ENCODE data around the gene MAP2. TPM values are rescaled to one million over a fixed set of nuclear protein-coding genes. Genes with fewer than 3 reads are reported as not detected.

Gene MAP2
- total RNA-seq, 1 donor from 2014 or later, result 57.6 TPM

GRCh38 chr2:209441541-209441940, 17.7 kb downstream of the MAP2 start:
- H3K9me3 ChIP-seq, result no peaks in the 10 kb centered on the region
- peaks cover 0 to 5% of the 10 kb centered on the region in 2 donors for H3K4me1 ChIP-seq
- H3K36me3 ChIP-seq, result no peaks in the 10 kb centered on the region
- no peak for DNase-seq (ENCODE audit: low spot score in 2 of 2)
- H3K4me3 ChIP-seq, result peak overlapping the region in 1 of 2 donors; percentile 12
- TF ChIP-seq CTCF (IDR thresholded peaks at IDR 0.05), result no peak
- H3K27ac ChIP-seq, result no peak overlapping the region
- H3K27me3 ChIP-seq, result no peaks in the 10 kb centered on the region
- intact Hi-C loops (cut with DNase I), result no loop called here

- no peak for TF ChIP-seq CTCF (IDR thresholded peaks at IDR 0.05)
- DNase-seq (ENCODE audit: low spot score in 2 of 2), result no peak
These were observed 19.1 kb downstream of the MAP2 start for GRCh38 chr2:209442939-209443338.

GRCh38 chr2:209445485-209445884, 21.6 kb downstream of the MAP2 start:
- no peak for DNase-seq (ENCODE audit: low spot score in 2 of 2)
- H3K4me3 ChIP-seq, result no peak overlapping the region
- intact Hi-C loops (cut with DNase I), result no loop called here
- no peaks in the 10 kb centered on the region for H3K9me3 ChIP-seq
- TF ChIP-seq CTCF (IDR thresholded peaks at IDR 0.05), result no peak
- H3K36me3 ChIP-seq, result no peaks in the 10 kb centered on the region
- peaks cover 0 to 5% of the 10 kb centered on the region in 2 donors for H3K4me1 ChIP-seq
- H3K27me3 ChIP-seq, result no peaks in the 10 kb centered on the region
- H3K27ac ChIP-seq, result no peak overlapping the region

More at GRCh38 chr2:209442939-209443338, 19.1 kb downstream of the MAP2 start:
- intact Hi-C loops (cut with DNase I), result no loop called here
- Histone ChIP-seq H3K27me3 (no peaks in the 10 kb centered on the region), H3K36me3 (no peaks in the 10 kb centered on the region), H3K9me3 (no peaks in the 10 kb centered on the region), H3K4me3 (no peak overlapping the region), H3K27ac (no peak overlapping the region), H3K4me1 (peaks cover 0 to 5% of the 10 kb centered on the region in 2 donors)

GRCh38 chr2:209451209-209451834, 27.5 kb downstream of the MAP2 start:
- no peak for TF ChIP-seq CTCF (IDR thresholded peaks at IDR 0.05)
- Histone ChIP-seq H3K9me3 (no peaks in the 10 kb centered on the region), H3K4me1 (peaks cover 0 to 3% of the 10 kb centered on the region in 2 donors), H3K4me3 (no peak overlapping the region), H3K27ac (no peak overlapping the region), H3K36me3 (no peaks in the 10 kb centered on the region), H3K27me3 (no peaks in the 10 kb centered on the region)
- DNase-seq (ENCODE audit: low spot score in 2 of 2), result no peak
- intact Hi-C loops (cut with DNase I), result no loop called here

GRCh38 chr2:209456489-209456888, 32.6 kb downstream of the MAP2 start:
- H3K36me3 ChIP-seq, result no peaks in the 10 kb centered on the region
- H3K9me3 ChIP-seq, result no peaks in the 10 kb centered on the region
- TF ChIP-seq CTCF (IDR thresholded peaks at IDR 0.05), result no peak
- no peak overlapping the region for H3K27ac ChIP-seq
- H3K4me1 ChIP-seq, result peaks cover 0 to 2% of the 10 kb centered on the region in 2 donors
- H3K27me3 ChIP-seq, result no peaks in the 10 kb centered on the region
- no peak for DNase-seq (ENCODE audit: low spot score in 2 of 2)
- H3K4me3 ChIP-seq, result no peak overlapping the region
- intact Hi-C loops (cut with DNase I), result no loop called here

Data from ascending aorta (tissue), 2 donors.